Measurements from ENCODE around the gene RBCK1. TPM values are rescaled to one million over a fixed set of nuclear protein-coding genes. Genes with fewer than 3 reads are reported as not detected.

Gene RBCK1
- total and polyA plus RNA-seq, 2 donors (not counting 1 experiment from before 2014, with no cell fraction given), result 128 to 135 TPM

DNA sequence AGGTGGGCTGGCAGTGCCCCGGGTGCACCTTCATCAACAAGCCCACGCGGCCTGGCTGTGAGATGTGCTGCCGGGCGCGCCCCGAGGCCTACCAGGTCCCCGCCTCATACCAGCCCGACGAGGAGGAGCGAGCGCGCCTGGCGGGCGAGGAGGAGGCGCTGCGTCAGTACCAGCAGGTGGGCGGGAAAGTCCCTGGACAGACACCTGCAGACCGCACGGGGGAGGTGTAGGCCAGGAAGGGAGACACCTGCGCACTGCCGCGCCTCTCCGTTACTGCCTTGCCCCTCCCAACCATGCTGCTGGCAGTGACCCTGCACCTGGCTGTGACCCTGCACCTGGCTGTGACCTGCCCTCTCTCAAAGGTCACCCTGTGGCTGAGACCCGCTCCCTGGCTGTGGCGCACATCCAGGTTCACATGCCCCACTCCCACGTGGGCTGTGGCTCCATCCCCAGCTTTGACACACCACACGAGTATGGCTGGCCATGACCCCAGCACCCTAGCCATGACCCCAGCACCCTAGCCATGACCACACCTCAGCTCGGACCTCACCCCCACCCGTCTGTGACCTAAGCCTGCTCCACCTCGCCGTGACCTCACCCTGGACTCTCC lies 11.6 kb downstream of the RBCK1 start:
- ChIA-PET CTCF (no interaction called here), POLR2A (no interaction called here)
- peak overlapping the region in 1 of 2 donors; percentile 13 for H3K27ac ChIP-seq (ENCODE audit: low read length in 2 of 2)
- Mint-ChIP-seq H3K4me3 (no peak overlapping the region), H3K27me3 (no peaks in the 10 kb centered on the region), H3K4me1 (peaks cover 4% of the 10 kb centered on the region), H3K27ac (no peak overlapping the region), H3K9me3 (ENCODE audit: insufficient read depth) (no peaks in the 10 kb centered on the region)
- peaks cover 0 to 71% of the 10 kb centered on the region in 2 experiments for H3K36me3 ChIP-seq (replicated peaks in 1 of 2; ENCODE audit: control extremely low read depth in 1 of 2, control insufficient read depth in 1 of 2, extremely low read depth in 1 of 2, insufficient read depth in 2 of 2, low read length in 1 of 2)
- no peak overlapping the region for H3K4me2 ChIP-seq (replicated peaks; ENCODE audit: low read depth, low read length, poor library complexity, severe bottlenecking)
- no peaks in the 10 kb centered on the region for H3K27me3 ChIP-seq (replicated peaks in 1 of 4; ENCODE audit: control extremely low read depth in 1 of 4, control insufficient read depth in 3 of 4, insufficient read depth in 4 of 4, low read length in 3 of 4)
- H3K9me3 ChIP-seq (ENCODE audit: control extremely low read depth in 1 of 3, control insufficient read depth in 2 of 3, insufficient read depth in 1 of 3, low read length in 2 of 3), result no peaks in the 10 kb centered on the region
- WGBS (ENCODE audit: insufficient coverage), result 90% methylated on average over 30 of the region's 32 CpGs
- H3K9ac ChIP-seq (ENCODE audit: low read length), result no peak overlapping the region
- TF ChIP-seq, protein P1, sequence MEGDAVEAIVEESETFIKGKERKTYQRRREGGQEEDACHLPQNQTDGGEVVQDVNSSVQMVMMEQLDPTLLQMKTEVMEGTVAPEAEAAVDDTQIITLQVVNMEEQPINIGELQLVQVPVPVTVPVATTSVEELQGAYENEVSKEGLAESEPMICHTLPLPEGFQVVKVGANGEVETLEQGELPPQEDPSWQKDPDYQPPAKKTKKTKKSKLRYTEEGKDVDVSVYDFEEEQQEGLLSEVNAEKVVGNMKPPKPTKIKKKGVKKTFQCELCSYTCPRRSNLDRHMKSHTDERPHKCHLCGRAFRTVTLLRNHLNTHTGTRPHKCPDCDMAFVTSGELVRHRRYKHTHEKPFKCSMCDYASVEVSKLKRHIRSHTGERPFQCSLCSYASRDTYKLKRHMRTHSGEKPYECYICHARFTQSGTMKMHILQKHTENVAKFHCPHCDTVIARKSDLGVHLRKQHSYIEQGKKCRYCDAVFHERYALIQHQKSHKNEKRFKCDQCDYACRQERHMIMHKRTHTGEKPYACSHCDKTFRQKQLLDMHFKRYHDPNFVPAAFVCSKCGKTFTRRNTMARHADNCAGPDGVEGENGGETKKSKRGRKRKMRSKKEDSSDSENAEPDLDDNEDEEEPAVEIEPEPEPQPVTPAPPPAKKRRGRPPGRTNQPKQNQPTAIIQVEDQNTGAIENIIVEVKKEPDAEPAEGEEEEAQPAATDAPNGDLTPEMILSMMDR (IDR thresholded peaks at IDR 0.05), result no peak
- TF ChIP-seq EZH2 (IDR thresholded peaks at IDR 0.05; ENCODE audit: borderline replicate concordance, insufficient read depth, low read depth, low read length, poor library complexity, severe bottlenecking), result no peak
- H3K4me1 ChIP-seq (ENCODE audit: control insufficient read depth in 2 of 2, insufficient read depth in 2 of 2, low read length in 2 of 2), result peaks cover 0 to 4% of the 10 kb centered on the region in 2 donors
- no peak overlapping the region for H2AFZ ChIP-seq (ENCODE audit: insufficient read depth, low read depth, low read length, poor library complexity, severe bottlenecking)
- H3K79me2 ChIP-seq (ENCODE audit: control insufficient read depth, insufficient read depth, low read length), result peaks cover 37% of the 10 kb centered on the region
- no peak overlapping the region for H3K4me3 ChIP-seq (ENCODE audit: control extremely low read depth in 1 of 5, extremely low read depth in 1 of 5, insufficient read depth in 1 of 5, low read depth in 2 of 5, low read length in 4 of 5)
- ATAC-seq (ENCODE audit: low read depth), result peak; percentile 73
- peak; percentile 60 for DNase-seq
- intact Hi-C loops (cut with micrococcal nuclease), result no loop called here
- peaks cover 30% of the 10 kb centered on the region for H4K20me1 ChIP-seq (ENCODE audit: control insufficient read depth, insufficient read depth, low read length, poor library complexity, severe bottlenecking)

DNA sequence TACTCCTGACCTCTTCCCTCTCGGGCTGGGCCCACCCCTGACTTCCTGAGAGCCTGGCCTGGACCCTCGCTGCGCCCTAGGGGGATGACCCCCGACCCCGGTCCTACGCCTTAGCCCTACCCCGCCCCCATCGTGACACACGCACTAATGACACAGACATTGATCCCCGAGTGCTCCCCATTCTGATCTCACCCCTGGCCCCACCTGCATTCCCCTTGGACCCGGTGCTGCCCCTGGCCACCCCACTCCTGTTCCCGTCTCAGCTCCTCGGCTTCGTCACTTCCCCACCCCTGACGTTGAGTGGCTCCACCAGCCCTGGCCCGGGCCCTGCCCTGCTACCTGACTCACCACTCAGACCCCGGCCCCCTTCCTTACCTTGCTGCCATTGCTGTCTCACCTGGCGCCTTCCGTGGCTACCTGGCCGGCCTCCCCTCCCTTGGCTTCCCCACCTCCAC lies 12.1 kb downstream of the RBCK1 start:
- Histone ChIP-seq H3K36me3 (replicated peaks in 1 of 2; ENCODE audit: control extremely low read depth in 1 of 2, control insufficient read depth in 1 of 2, extremely low read depth in 1 of 2, insufficient read depth in 2 of 2, low read length in 1 of 2) (peaks cover 0 to 72% of the 10 kb centered on the region in 2 experiments), H3K4me1 (ENCODE audit: control insufficient read depth in 2 of 2, insufficient read depth in 2 of 2, low read length in 2 of 2) (peaks cover 0 to 4% of the 10 kb centered on the region in 2 donors), H3K4me3 (ENCODE audit: control extremely low read depth in 1 of 5, extremely low read depth in 1 of 5, insufficient read depth in 1 of 5, low read depth in 2 of 5, low read length in 4 of 5) (no peak overlapping the region), H3K9ac (ENCODE audit: low read length) (no peak overlapping the region), H3K27me3 (replicated peaks in 1 of 4; ENCODE audit: control extremely low read depth in 1 of 4, control insufficient read depth in 3 of 4, insufficient read depth in 4 of 4, low read length in 3 of 4) (no peaks in the 10 kb centered on the region), H3K79me2 (ENCODE audit: control insufficient read depth, insufficient read depth, low read length) (peaks cover 33% of the 10 kb centered on the region), H3K27ac (ENCODE audit: low read length in 2 of 2) (no peak overlapping the region), H4K20me1 (ENCODE audit: control insufficient read depth, insufficient read depth, low read length, poor library complexity, severe bottlenecking) (peaks cover 30% of the 10 kb centered on the region), H2AFZ (ENCODE audit: insufficient read depth, low read depth, low read length, poor library complexity, severe bottlenecking) (no peak overlapping the region), H3K4me2 (replicated peaks; ENCODE audit: low read depth, low read length, poor library complexity, severe bottlenecking) (no peak overlapping the region), H3K9me3 (ENCODE audit: control extremely low read depth in 1 of 3, control insufficient read depth in 2 of 3, insufficient read depth in 1 of 3, low read length in 2 of 3) (no peaks in the 10 kb centered on the region)
- Mint-ChIP-seq H3K4me3 (no peak overlapping the region), H3K27me3 (no peaks in the 10 kb centered on the region), H3K9me3 (ENCODE audit: insufficient read depth) (no peaks in the 10 kb centered on the region), H3K27ac (no peak overlapping the region), H3K4me1 (peaks cover 4% of the 10 kb centered on the region)
- ChIA-PET POLR2A (no interaction called here), CTCF (no interaction called here)
- WGBS (ENCODE audit: insufficient coverage), result 99% methylated on average over 18 of the region's 20 CpGs
- intact Hi-C loops (cut with micrococcal nuclease), result no loop called here
- DNase-seq, result no peak
- ATAC-seq (ENCODE audit: low read depth), result no peak
- no peak for TF ChIP-seq EZH2 (IDR thresholded peaks at IDR 0.05; ENCODE audit: borderline replicate concordance, insufficient read depth, low read depth, low read length, poor library complexity, severe bottlenecking)
- TF ChIP-seq, protein P1 (IDR thresholded peaks at IDR 0.05), result no peak

Measured in B cell (primary cell).